ENCODE data around the gene PIGO. TPM values are rescaled to one million over a fixed set of nuclear protein-coding genes. Genes with fewer than 3 reads are reported as not detected.
A peak's percentile ranks its signal among the peaks of the same experiment; 100 is the strongest.

PIGO gene
- total and polyA plus RNA-seq, 2 of the 8 experiments (the other 6 are each of a cell fraction or from before 2014, with no cell fraction given) = 20.5 to 31.3 TPM

DNA sequence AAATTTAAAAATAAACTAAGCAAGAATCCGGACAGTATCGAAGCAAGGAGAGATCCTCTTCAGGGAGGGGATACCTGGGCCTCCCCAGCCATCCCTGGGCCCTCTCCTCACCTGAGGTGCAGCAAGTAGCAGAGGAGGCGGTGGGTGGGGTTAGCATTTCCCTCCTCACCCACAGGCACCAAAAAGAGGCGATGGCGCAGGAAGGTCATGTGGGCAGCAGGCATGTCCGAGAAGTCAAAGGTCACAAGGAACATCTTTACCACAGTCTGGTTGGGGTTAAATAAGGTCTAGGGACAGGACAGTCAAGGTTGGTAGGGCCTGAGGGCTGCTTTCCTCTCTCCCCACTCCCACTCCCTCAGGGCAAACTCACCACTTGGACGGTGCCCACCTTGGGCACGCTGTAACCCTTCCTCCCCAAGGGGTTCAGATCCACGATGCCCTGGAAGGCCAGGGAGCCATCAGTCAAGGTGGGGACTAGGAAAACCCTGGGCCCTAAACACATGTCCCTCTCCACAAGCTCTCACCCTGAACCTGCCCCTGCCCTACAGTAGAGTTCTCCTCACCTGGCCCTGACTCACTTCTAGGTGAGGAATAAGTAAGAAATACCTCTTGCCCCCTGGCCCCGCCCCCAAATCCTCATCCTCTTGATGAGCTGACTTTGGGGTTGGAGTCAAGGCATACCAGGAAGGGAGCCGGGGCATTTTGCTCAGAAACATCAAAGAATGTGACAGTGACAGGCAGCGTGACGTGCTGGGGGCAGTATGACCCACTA, 9.4 kb upstream of the PIGO start:
- H3K18ac ChIP-seq (ENCODE audit: extremely low read depth, low read length) = no peak overlapping the region
- CTCF ChIA-PET (ENCODE audit: partially characterized antibody) = interaction anchor here (1.4 to 1.5 kb wide), 2 partner anchors 10 to 310 kb away, joined by 4 to 7 read pairs; partner anchors contain the start of gene PIGO
- no peak for FAIRE-seq

More for the DNA sequence above, 9.4 kb upstream of the PIGO start:
- POLR2A ChIA-PET (ENCODE audit: partially characterized antibody) = interaction anchor here (0.6 to 17.4 kb wide), 9 partner anchors 5 to 61 kb away, joined by 3 to 440 read pairs (median 3); partner anchors contain the start of genes ATOSB, FANCG, PIGO and STOML2
- no peak for DNase-seq (ENCODE audit: low read depth in 1 of 2, low spot score in 2 of 2)
- Histone ChIP-seq H3K79me1 (ENCODE audit: low read depth, low read length) (peaks cover 7% of the 10 kb centered on the region), H3K27ac (ENCODE audit: low read depth, low read length) (no peak overlapping the region), H2BK20ac (ENCODE audit: low read length) (no peak overlapping the region), H3K56ac (replicated peaks; ENCODE audit: insufficient read length, low read depth, low read length) (no peak overlapping the region), H3K36me3 (ENCODE audit: control insufficient read depth in 2 of 4, insufficient read depth in 4 of 4, low read length in 3 of 4) (peaks cover 1 to 9% (median 6%) of the 10 kb centered on the region in 4 experiments; a peak in 7 of 8 replicates), H3K4me2 (ENCODE audit: insufficient read depth in 1 of 2, low read depth in 2 of 2, low read length in 2 of 2) (no peak overlapping the region), H4K91ac (replicated peaks; ENCODE audit: insufficient read length, low read length) (no peak overlapping the region), H3K4me1 (replicated peaks in 1 of 4; ENCODE audit: control insufficient read depth in 3 of 4, insufficient read depth in 4 of 4, low read length in 3 of 4) (peaks cover 0 to 21% (median 6%) of the 10 kb centered on the region in 4 experiments; a peak in 5 of 7 replicates), H2AFZ (ENCODE audit: low read length) (no peak overlapping the region), H2BK5ac (ENCODE audit: low read depth, low read length) (no peak overlapping the region), H3K4me3 (ENCODE audit: extremely low read depth in 1 of 4, insufficient read depth in 2 of 4, low read depth in 3 of 4, low read length in 4 of 4) (no peak overlapping the region), H4K8ac (ENCODE audit: extremely low read depth, insufficient read depth, low read length) (no peak overlapping the region), H3K27me3 (replicated peaks in 1 of 4; ENCODE audit: control insufficient read depth in 3 of 4, extremely low read depth in 1 of 4, insufficient read depth in 3 of 4, low read length in 3 of 4) (no peaks in the 10 kb centered on the region), H3K23ac (ENCODE audit: insufficient read length) (no peak overlapping the region), H4K20me1 (replicated peaks in 1 of 2; ENCODE audit: control insufficient read depth in 1 of 2, insufficient read depth in 2 of 2, low read length in 2 of 2) (peaks cover 4 to 7% of the 10 kb centered on the region in 2 experiments), H2AK5ac (ENCODE audit: low read depth, low read length) (no peak overlapping the region), H3K4ac (replicated peaks; ENCODE audit: insufficient read length, low read depth, low read length) (no peak overlapping the region), H3K14ac (ENCODE audit: insufficient read length) (no peak overlapping the region), H3K23me2 (ENCODE audit: low read depth, low read length) (peaks cover 10% of the 10 kb centered on the region), H2BK15ac (ENCODE audit: low read length) (no peak overlapping the region), H2BK120ac (replicated peaks; ENCODE audit: low read depth, low read length) (no peak overlapping the region), H4K5ac (ENCODE audit: insufficient read length, low read depth, low read length) (no peak overlapping the region), H2BK12ac (ENCODE audit: low read depth, low read length) (0 out of 2 replicates have a peak overlapping the region, but pooled peaks have one; percentile 27), H3K79me2 (ENCODE audit: control insufficient read depth in 1 of 2, insufficient read depth in 2 of 2, low read length in 2 of 2) (peaks cover 0 to 16% of the 10 kb centered on the region in 2 experiments; a peak in 2 of 4 replicates), H3K9ac (replicated peaks in 1 of 4; ENCODE audit: extremely low read depth in 1 of 4, low read depth in 3 of 4, low read length in 3 of 4) (no peak overlapping the region), H3K9me3 (ENCODE audit: insufficient read depth in 2 of 2, low read depth in 1 of 2, low read length in 1 of 2) (no peaks in the 10 kb centered on the region)
- no peak for TF ChIP-seq POLR2A (IDR thresholded peaks at IDR 0.05; ENCODE audit: control extremely low read depth in 1 of 2, low read depth in 2 of 2, low read length in 2 of 2)
- WGBS, 2 experiments (ENCODE audit: extremely low coverage in 1 of 2, insufficient coverage in 1 of 2, insufficient read length in 1 of 2, insufficient replicate concordance in 2 of 2, low coverage in 1 of 2, low lambda C conversion rate in 2 of 2, missing lambda C conversion rate in 1 of 2) = 88% methylated on average over 11 of the region's 13 CpGs; no CpG with 5 or more reads in 1 of the 2 experiments
